ENCODE results near the gene SALL3. TPM values are rescaled to one million over a fixed set of nuclear protein-coding genes. Genes with fewer than 3 reads are reported as not detected.

SALL3 gene
- total RNA-seq, 3 donors from 2014 or later (not counting 1 experiment from before 2014, with no cell fraction given), result not detected

DNA sequence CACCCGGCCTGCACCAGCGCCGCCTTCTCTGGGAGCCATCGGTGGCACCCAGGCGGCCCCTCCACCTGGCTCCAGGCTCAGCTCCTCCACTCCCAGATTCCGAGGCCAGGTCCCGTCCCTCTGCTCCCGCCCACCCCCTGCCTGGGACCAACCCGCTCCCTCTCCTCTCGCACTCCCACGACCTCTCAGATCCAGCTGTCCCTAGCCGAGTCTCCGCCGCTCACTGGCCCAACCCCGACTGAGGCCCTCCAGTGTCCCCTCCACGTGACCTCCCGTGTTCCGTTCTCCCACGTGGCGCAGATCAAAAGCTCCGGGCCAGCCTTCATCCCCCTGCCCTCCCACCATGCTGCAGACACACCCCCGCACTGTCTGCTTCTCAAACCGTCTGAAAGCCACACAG lies 14.4 kb upstream of the SALL3 start:
- Mint-ChIP-seq H3K36me3 (no peaks in the 10 kb centered on the region), H3K9me3 (peaks cover 3 to 16% of the 10 kb centered on the region in 2 donors), H3K4me1 (no peaks in the 10 kb centered on the region), H3K27me3 (ENCODE audit: low read depth in 2 of 2) (peaks cover 11 to 13% of the 10 kb centered on the region in 2 donors), H3K4me3 (no peak overlapping the region), H3K27ac (no peak overlapping the region)
- Histone ChIP-seq H3K27me3 (ENCODE audit: control insufficient read depth, insufficient read depth, low read length) (no peaks in the 10 kb centered on the region), H3K4me1 (ENCODE audit: control insufficient read depth, insufficient read depth, low read length) (no peaks in the 10 kb centered on the region), H3K4me3 (ENCODE audit: low read length) (no peak overlapping the region), H3K9me3 (ENCODE audit: control insufficient read depth, insufficient read depth, low read length) (no peaks in the 10 kb centered on the region), H3K27ac (ENCODE audit: low read length) (no peak overlapping the region), H3K36me3 (ENCODE audit: control insufficient read depth, insufficient read depth, low read length) (no peaks in the 10 kb centered on the region)
- ATAC-seq, result no peak
- WGBS (ENCODE audit: insufficient coverage), result 89% methylated on average over 23 of the region's 23 CpGs
- DNase-seq, result no peak
- intact Hi-C loops (cut with micrococcal nuclease), result no loop called here
- TF ChIP-seq, protein P1, sequence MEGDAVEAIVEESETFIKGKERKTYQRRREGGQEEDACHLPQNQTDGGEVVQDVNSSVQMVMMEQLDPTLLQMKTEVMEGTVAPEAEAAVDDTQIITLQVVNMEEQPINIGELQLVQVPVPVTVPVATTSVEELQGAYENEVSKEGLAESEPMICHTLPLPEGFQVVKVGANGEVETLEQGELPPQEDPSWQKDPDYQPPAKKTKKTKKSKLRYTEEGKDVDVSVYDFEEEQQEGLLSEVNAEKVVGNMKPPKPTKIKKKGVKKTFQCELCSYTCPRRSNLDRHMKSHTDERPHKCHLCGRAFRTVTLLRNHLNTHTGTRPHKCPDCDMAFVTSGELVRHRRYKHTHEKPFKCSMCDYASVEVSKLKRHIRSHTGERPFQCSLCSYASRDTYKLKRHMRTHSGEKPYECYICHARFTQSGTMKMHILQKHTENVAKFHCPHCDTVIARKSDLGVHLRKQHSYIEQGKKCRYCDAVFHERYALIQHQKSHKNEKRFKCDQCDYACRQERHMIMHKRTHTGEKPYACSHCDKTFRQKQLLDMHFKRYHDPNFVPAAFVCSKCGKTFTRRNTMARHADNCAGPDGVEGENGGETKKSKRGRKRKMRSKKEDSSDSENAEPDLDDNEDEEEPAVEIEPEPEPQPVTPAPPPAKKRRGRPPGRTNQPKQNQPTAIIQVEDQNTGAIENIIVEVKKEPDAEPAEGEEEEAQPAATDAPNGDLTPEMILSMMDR (IDR thresholded peaks at IDR 0.05), result no peak

DNA sequence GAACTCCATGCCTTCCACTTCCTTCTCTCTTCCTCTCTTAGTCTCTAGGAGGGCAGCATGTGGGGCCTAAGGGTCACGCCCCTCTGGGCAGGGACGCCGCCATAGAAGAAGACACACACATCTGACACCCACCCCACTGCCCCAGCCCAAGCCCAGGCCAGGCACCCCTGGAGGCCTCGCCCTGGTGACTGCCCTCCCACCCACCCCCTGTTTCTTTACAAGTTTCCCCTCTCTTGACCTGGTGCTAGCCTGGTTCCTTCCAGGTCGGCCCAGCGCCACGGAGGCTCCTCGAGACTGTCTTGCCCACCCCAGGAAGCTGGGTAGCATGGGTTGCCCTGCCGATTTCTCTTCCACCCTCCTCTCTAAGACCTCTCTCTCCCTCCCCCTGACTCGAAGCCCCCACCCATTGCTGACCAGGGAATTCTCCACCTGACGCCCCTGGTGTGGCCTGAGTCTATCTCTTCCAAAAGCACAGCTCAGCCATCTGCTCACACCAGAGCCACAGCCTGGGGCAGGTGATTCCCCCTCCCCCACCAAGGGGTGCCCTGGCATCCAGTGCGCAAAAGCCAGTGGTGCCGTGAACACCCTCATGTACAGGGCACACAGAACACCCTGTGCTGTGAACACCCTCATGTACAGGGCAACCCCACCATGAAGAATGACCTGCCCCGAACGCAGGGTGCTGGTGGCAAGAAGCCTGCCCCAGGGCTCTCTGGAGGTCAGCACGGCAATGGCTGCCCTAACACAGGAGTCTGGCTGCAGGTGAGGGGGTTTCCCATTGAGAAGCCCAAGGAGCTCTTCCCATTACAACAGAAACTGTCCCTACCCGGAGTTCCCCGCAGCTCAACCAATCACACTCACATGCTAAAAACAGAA lies 13.5 kb upstream of the SALL3 start:
- TF ChIP-seq, protein P1 (IDR thresholded peaks at IDR 0.05), result no peak
- H3K4me3 Mint-ChIP-seq, result no peak overlapping the region
- H3K27ac Mint-ChIP-seq, result no peak overlapping the region
- H3K27me3 Mint-ChIP-seq (ENCODE audit: low read depth in 2 of 2), result peaks cover 14 to 18% of the 10 kb centered on the region in 2 donors
- Histone ChIP-seq H3K4me3 (ENCODE audit: low read length) (no peak overlapping the region), H3K27me3 (ENCODE audit: control insufficient read depth, insufficient read depth, low read length) (no peaks in the 10 kb centered on the region), H3K9me3 (ENCODE audit: control insufficient read depth, insufficient read depth, low read length) (no peaks in the 10 kb centered on the region), H3K36me3 (ENCODE audit: control insufficient read depth, insufficient read depth, low read length) (no peaks in the 10 kb centered on the region), H3K4me1 (ENCODE audit: control insufficient read depth, insufficient read depth, low read length) (no peaks in the 10 kb centered on the region), H3K27ac (ENCODE audit: low read length) (no peak overlapping the region)
- 86% methylated on average over 18 of the region's 18 CpGs for WGBS (ENCODE audit: insufficient coverage)
- H3K36me3 Mint-ChIP-seq, result no peaks in the 10 kb centered on the region
- intact Hi-C loops (cut with micrococcal nuclease), result no loop called here
- H3K4me1 Mint-ChIP-seq, result no peaks in the 10 kb centered on the region
- no peak for DNase-seq
- no peak for ATAC-seq
- peaks cover 3 to 16% of the 10 kb centered on the region in 2 donors for H3K9me3 Mint-ChIP-seq

DNA sequence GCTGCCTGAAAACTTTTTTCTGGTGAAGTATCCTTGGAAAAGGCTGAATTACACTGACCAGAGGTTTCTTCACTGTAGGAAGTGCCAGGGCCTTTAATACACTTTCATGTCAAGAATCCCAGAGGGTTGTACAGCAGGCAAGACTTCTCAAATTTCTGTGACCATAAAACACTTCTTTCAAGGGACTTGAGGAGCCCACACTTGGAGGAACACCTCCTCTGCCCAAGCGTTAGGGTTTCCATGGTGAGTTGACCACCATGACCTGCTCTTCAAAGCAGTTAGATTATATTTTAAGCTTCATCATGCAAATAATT lies 12.9 kb upstream of the SALL3 start:
- H3K4me3 ChIP-seq (ENCODE audit: low read length), result no peak overlapping the region
- Mint-ChIP-seq H3K4me1 (no peaks in the 10 kb centered on the region), H3K27me3 (ENCODE audit: low read depth in 2 of 2) (peaks cover 19 to 23% of the 10 kb centered on the region in 2 donors), H3K9me3 (peaks cover 3 to 16% of the 10 kb centered on the region in 2 donors), H3K4me3 (no peak overlapping the region), H3K36me3 (no peaks in the 10 kb centered on the region), H3K27ac (no peak overlapping the region)
- H3K36me3 ChIP-seq (ENCODE audit: control insufficient read depth, insufficient read depth, low read length), result no peaks in the 10 kb centered on the region
- TF ChIP-seq, protein P1 (IDR thresholded peaks at IDR 0.05), result no peak
- intact Hi-C loops (cut with micrococcal nuclease), result no loop called here
- H3K9me3 ChIP-seq (ENCODE audit: control insufficient read depth, insufficient read depth, low read length), result no peaks in the 10 kb centered on the region
- H3K27me3 ChIP-seq (ENCODE audit: control insufficient read depth, insufficient read depth, low read length), result no peaks in the 10 kb centered on the region
- DNase-seq (no peak), ATAC-seq (no peak)
- no peaks in the 10 kb centered on the region for H3K4me1 ChIP-seq (ENCODE audit: control insufficient read depth, insufficient read depth, low read length)
- WGBS (ENCODE audit: insufficient coverage), result 72% methylated on average over 1 of the region's 1 CpG
- no peak overlapping the region for H3K27ac ChIP-seq (ENCODE audit: low read length)

DNA sequence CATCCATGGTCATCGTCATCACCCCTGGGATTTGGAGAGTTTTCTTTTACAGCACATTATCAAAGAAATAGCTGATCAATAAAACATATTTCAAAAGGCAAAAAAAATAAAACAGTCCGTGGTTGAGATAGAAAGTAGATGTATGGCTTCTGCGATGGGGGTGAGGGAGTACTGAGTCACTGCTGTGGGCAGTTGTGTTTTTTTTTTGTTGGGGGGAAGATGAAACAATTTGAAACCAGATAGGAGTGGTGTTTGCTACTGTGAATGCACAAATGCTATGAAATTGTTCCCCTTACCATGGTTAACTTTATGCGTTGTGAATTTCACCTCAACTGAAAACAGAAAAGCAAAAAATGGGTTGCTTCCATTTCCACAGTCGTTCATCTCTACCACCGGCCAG lies 11.9 kb upstream of the SALL3 start:
- DNase-seq (no peak), ATAC-seq (no peak)
- Histone ChIP-seq H3K27me3 (ENCODE audit: control insufficient read depth, insufficient read depth, low read length) (no peaks in the 10 kb centered on the region), H3K9me3 (ENCODE audit: control insufficient read depth, insufficient read depth, low read length) (no peaks in the 10 kb centered on the region), H3K4me3 (ENCODE audit: low read length) (no peak overlapping the region), H3K36me3 (ENCODE audit: control insufficient read depth, insufficient read depth, low read length) (no peaks in the 10 kb centered on the region), H3K27ac (ENCODE audit: low read length) (no peak overlapping the region), H3K4me1 (ENCODE audit: control insufficient read depth, insufficient read depth, low read length) (no peaks in the 10 kb centered on the region)
- 83% methylated on average over 4 of the region's 6 CpGs for WGBS (ENCODE audit: insufficient coverage)
- Mint-ChIP-seq H3K9me3 (peaks cover 0 to 7% of the 10 kb centered on the region in 2 donors), H3K27me3 (ENCODE audit: low read depth in 2 of 2) (peaks cover 27 to 32% of the 10 kb centered on the region in 2 donors), H3K4me3 (no peak overlapping the region), H3K27ac (no peak overlapping the region), H3K4me1 (no peaks in the 10 kb centered on the region), H3K36me3 (no peaks in the 10 kb centered on the region)
- TF ChIP-seq, protein P1 (IDR thresholded peaks at IDR 0.05), result no peak
- intact Hi-C loops (cut with micrococcal nuclease), result no loop called here
